H9 (cell line): ENCODE results near the gene PHKG2. TPM values are rescaled to one million over a fixed set of nuclear protein-coding genes. Genes with fewer than 3 reads are reported as not detected.

ENCODE experiments used
- DNase-seq: peaks from one replicate; pipeline ENCODE4 v3.0.0-alpha.2; 2017
- H2AFZ ChIP-seq: one replicate; pipeline ENCODE4 v1.6.1; 2013; ENCODE audit warnings: mild to moderate bottlenecking, low read length, control low read depth, moderate library complexity
- H2AK5ac ChIP-seq: 2 replicates; pipeline ENCODE4 v1.6.1; 2013; ENCODE audit warnings: low read length, control low read depth, mixed read lengths; ENCODE audit not compliant: insufficient read length
- H2BK120ac ChIP-seq: one replicate; pipeline ENCODE4 v1.6.1; 2013; ENCODE audit warnings: low read depth, mild to moderate bottlenecking, low read length, control low read depth, inconsistent platforms; ENCODE audit not compliant: poor library complexity, severe bottlenecking
- H2BK12ac ChIP-seq: 2 replicates; pipeline ENCODE4 v1.6.1; 2013; ENCODE audit warnings: low read length, control low read depth, mixed read lengths, low read depth; ENCODE audit not compliant: insufficient read length
- H2BK15ac ChIP-seq: 2 replicates; pipeline ENCODE4 v1.6.1; 2013; ENCODE audit warnings: low read depth, low read length, control low read depth
- H2BK20ac ChIP-seq: one replicate; pipeline ENCODE4 v1.6.1; 2013; ENCODE audit warnings: low read depth, mild to moderate bottlenecking, low read length, control low read depth, inconsistent platforms; ENCODE audit not compliant: poor library complexity, severe bottlenecking
- H2BK5ac ChIP-seq: 2 replicates; pipeline ENCODE4 v1.6.1; 2013; ENCODE audit warnings: low read length, control low read depth, mixed read lengths; ENCODE audit not compliant: insufficient read length
- H3K14ac ChIP-seq: 2 replicates; pipeline ENCODE4 v1.6.1; 2013; ENCODE audit warnings: low read length, control low read depth; ENCODE audit not compliant: insufficient read depth
- H3K18ac ChIP-seq: 2 replicates; pipeline ENCODE4 v1.6.1; 2013; ENCODE audit warnings: low read depth, mild to moderate bottlenecking, mixed read lengths, low read length, control low read depth; ENCODE audit not compliant: insufficient read length
- H3K23ac ChIP-seq: 2 replicates; pipeline ENCODE4 v1.6.1; 2013; ENCODE audit warnings: low read length, control low read depth, mixed read lengths, low read depth; ENCODE audit not compliant: insufficient read length
- H3K23me2 ChIP-seq: 2 replicates; pipeline ENCODE4 v1.6.1; 2013; ENCODE audit warnings: low read depth, mild to moderate bottlenecking, mixed read lengths, low read length, control low read depth; ENCODE audit not compliant: insufficient read length, poor library complexity, severe bottlenecking
- H3K27ac ChIP-seq: 2 replicates; pipeline ENCODE4 v1.5.1; 2013; ENCODE audit warnings: low read length, control low read depth, mixed read lengths, low read depth; ENCODE audit not compliant: insufficient read length
- H3K27me3 ChIP-seq: 2 replicates; pipeline ENCODE4 v1.6.1; 2013; ENCODE audit warnings: low read length, control low read depth, inconsistent platforms; ENCODE audit not compliant: insufficient read depth
- H3K4ac ChIP-seq: 2 replicates; pipeline ENCODE4 v1.6.1; 2013; ENCODE audit warnings: low read depth, mild to moderate bottlenecking, control low read depth, inconsistent platforms, low read length, moderate library complexity
- H3K4me1 ChIP-seq: 2 replicates; pipeline ENCODE4 v1.6.1; 2013; ENCODE audit warnings: low read length, control low read depth, inconsistent platforms; ENCODE audit not compliant: insufficient read depth
- H3K4me2 ChIP-seq: 2 replicates; pipeline ENCODE4 v1.6.1; 2013; ENCODE audit warnings: low read length, control low read depth, mixed read lengths; ENCODE audit not compliant: insufficient read length, insufficient read depth
- H3K56ac ChIP-seq: 2 replicates; pipeline ENCODE4 v1.6.1; 2013; ENCODE audit warnings: low read depth, mild to moderate bottlenecking, mixed read lengths, low read length, control low read depth; ENCODE audit not compliant: insufficient read length
- H3K79me1 ChIP-seq: 2 replicates; pipeline ENCODE4 v1.6.1; 2013; ENCODE audit warnings: low read depth, mild to moderate bottlenecking, moderate library complexity, low read length, control low read depth, inconsistent platforms; ENCODE audit not compliant: insufficient read depth, poor library complexity, severe bottlenecking
- H3K79me2 ChIP-seq: 2 replicates; pipeline ENCODE4 v1.6.1; 2013; ENCODE audit warnings: low read length, control low read depth, inconsistent platforms; ENCODE audit not compliant: insufficient read depth
- H3K9ac ChIP-seq: 2 replicates; pipeline ENCODE4 v1.6.1; 2013; ENCODE audit warnings: low read length, control low read depth, mixed read lengths; ENCODE audit not compliant: insufficient read length; ENCODE audit errors: extremely low read depth
- H3K9me3 ChIP-seq: one replicate; pipeline ENCODE4 v1.6.1; 2013; ENCODE audit warnings: low read depth, low read length, inconsistent platforms; ENCODE audit not compliant: control insufficient read depth
- H3T11ph ChIP-seq: one replicate; pipeline ENCODE4 v1.6.1; 2013; ENCODE audit warnings: mild to moderate bottlenecking, low read length, control low read depth, inconsistent platforms
- H4K20me1 ChIP-seq: one replicate; pipeline ENCODE4 v1.6.1; 2013; ENCODE audit not compliant: control insufficient read depth, insufficient read length, insufficient read depth
- H4K5ac ChIP-seq: 2 replicates; pipeline ENCODE4 v1.6.1; 2013; ENCODE audit warnings: low read depth, mild to moderate bottlenecking, mixed read lengths, low read length, control low read depth; ENCODE audit not compliant: insufficient read length
- H4K8ac ChIP-seq: replicated peaks from 2 replicates; pipeline ENCODE4 v1.6.1; 2013; ENCODE audit warnings: low read length, control low read depth, mixed read lengths, low read depth; ENCODE audit not compliant: insufficient read length
- H4K91ac ChIP-seq: 2 replicates; pipeline ENCODE4 v1.6.1; 2013; ENCODE audit warnings: low read depth, mild to moderate bottlenecking, moderate library complexity, mixed read lengths, low read length, control low read depth; ENCODE audit not compliant: insufficient read length
- H3K27ac Mint-ChIP-seq, 3 experiments: 2 replicates in 2 of 3; 3 replicates in 1 of 3; pipeline ENCODE4 v1.8.0; 2020 to 2021; ENCODE audit warnings: mixed read lengths in 3 of 3, mild to moderate bottlenecking in 1 of 3, moderate library complexity in 1 of 3
- H3K27me3 Mint-ChIP-seq: 2 replicates; pipeline ENCODE4 v1.8.0; 2021; ENCODE audit warnings: low read depth, mild to moderate bottlenecking, moderate library complexity, mixed read lengths
- H3K36me3 Mint-ChIP-seq, 3 experiments: 2 replicates in 2 of 3; 3 replicates in 1 of 3; pipeline ENCODE4 v1.8.0; 2020 to 2021; ENCODE audit warnings: low read depth in 3 of 3, mixed read lengths in 3 of 3; ENCODE audit not compliant: insufficient read depth in 1 of 3
- H3K4me1 Mint-ChIP-seq, 2 experiments: 2 replicates each; pipeline ENCODE4 v1.8.0; 2020; ENCODE audit warnings: mixed read lengths in 2 of 2
- H3K4me3 Mint-ChIP-seq, 2 experiments: 2 replicates in 1 of 2; 3 replicates in 1 of 2; pipeline ENCODE4 v1.8.0; 2020 to 2021; ENCODE audit warnings: mild to moderate bottlenecking in 2 of 2, mixed read lengths in 2 of 2, moderate library complexity in 1 of 2
- H3K9me3 Mint-ChIP-seq, 2 experiments: 2 replicates in 1 of 2; 3 replicates in 1 of 2; pipeline ENCODE4 v1.8.0; 2020; ENCODE audit warnings: mild to moderate bottlenecking in 2 of 2, mixed read lengths in 2 of 2, moderate library complexity in 1 of 2
- CTCF ChIP-seq: fragments of 200-600 bp; sonication (generic); conservative IDR thresholded peaks from 3 replicates; pipeline ENCODE4 v1.8.0; 2021; ENCODE audit warnings: antibody characterized with exemption, mild to moderate bottlenecking
- WGBS: extraction: QIAGEN DNeasy Blood & Tissue Kit; methylation state at CpG from one replicate; pipeline ENCODE4 v1.1.7; 2013; ENCODE audit warnings: missing lambda C conversion rate, low lambda C conversion rate, mixed read lengths; ENCODE audit not compliant: insufficient read length; ENCODE audit errors: extremely low coverage; 5-methylcytosine and 5-hydroxymethylcytosine counted together
- total RNA-seq: library from RNA; stranded (reverse); gene quantifications from 2 replicates; pipeline ENCODE4 v1.2.1, GENCODE V29; 2021

Gene PHKG2
- total RNA-seq, 1 experiment from 2014 or later, result 46.6 TPM

DNA sequence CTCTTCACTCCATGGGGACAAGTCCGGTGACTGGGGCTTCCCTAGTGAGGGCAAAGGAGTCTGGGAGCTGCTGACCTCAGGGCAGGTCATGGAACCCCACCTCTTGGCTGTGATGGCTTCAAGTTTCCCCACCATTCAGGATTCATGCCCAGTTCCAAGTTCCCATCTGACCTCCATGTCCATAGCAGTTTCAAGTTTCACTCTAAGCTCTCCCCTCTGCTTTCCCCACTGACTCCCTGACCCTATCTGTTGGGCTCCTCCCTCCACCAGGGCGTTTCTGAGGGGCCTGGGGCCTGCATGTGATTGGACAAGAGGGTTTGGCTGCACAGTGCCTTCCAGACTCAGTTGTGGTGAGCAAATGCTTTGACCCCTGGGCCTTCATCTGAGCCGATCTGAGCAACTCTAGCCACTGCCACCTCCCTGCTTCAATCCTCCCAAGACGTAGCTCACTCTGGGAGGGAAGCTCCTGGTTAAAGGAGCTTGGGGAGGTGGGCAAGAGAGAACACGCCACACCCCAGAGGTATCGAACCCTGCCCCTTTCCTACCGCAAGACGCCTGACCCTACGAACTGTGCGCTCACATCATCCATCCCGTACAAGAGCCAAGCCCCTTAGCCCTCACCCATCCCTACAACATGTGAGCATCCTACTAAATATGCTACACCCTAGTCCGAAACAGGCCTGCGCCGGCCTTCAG, 30.5 kb downstream of the PHKG2 start:
- H4K8ac ChIP-seq, result no peak overlapping the region
- H2BK20ac ChIP-seq, result no peak overlapping the region
- DNase-seq, result peak; percentile 65
- H3K36me3 Mint-ChIP-seq, result peaks cover 12 to 36% (median 23%) of the 10 kb centered on the region in 3 experiments; a peak in 6 of 7 replicates
- peak overlapping the region in 1 of 2 experiments; percentile 46; a peak in 2 of 5 replicates for H3K4me3 Mint-ChIP-seq
- H3K4me1 Mint-ChIP-seq, result peaks cover 18 to 24% of the 10 kb centered on the region in 2 experiments
- H2BK15ac ChIP-seq, result no peak overlapping the region
- TF ChIP-seq CTCF, result no peak
- H2BK5ac ChIP-seq, result no peak overlapping the region
- no peaks in the 10 kb centered on the region for H3K79me2 ChIP-seq
- no peak overlapping the region for H3K9ac ChIP-seq
- H3K4me2 ChIP-seq, result no peak overlapping the region
- no peak overlapping the region for H3K18ac ChIP-seq
- H3K27ac ChIP-seq, result no peak overlapping the region
- H3K27me3 ChIP-seq, result no peaks in the 10 kb centered on the region
- H3K23me2 ChIP-seq, result peaks cover 4% of the 10 kb centered on the region
- WGBS, result no CpG with 5 or more reads among the region's 14 CpGs
- no peak overlapping the region for H3K4ac ChIP-seq
- H3K79me1 ChIP-seq, result no peaks in the 10 kb centered on the region
- no peak overlapping the region for H2AK5ac ChIP-seq
- peaks cover 3% of the 10 kb centered on the region for H4K20me1 ChIP-seq
- H4K5ac ChIP-seq, result no peak overlapping the region
- no peak overlapping the region for H4K91ac ChIP-seq
- H3T11ph ChIP-seq, result no peak overlapping the region
- H2AFZ ChIP-seq, result no peak overlapping the region
- H2BK120ac ChIP-seq, result no peak overlapping the region
- H2BK12ac ChIP-seq, result no peak overlapping the region
- H3K23ac ChIP-seq, result no peak overlapping the region
- peaks cover 3% of the 10 kb centered on the region; the same call in 1 of the 2 replicates for H3K27me3 Mint-ChIP-seq
- peak overlapping the region in 2 of 3 experiments; percentile 76 to 88; a peak in 6 of 7 replicates for H3K27ac Mint-ChIP-seq
- no peak overlapping the region for H3K14ac ChIP-seq
- H3K9me3 ChIP-seq, result no peaks in the 10 kb centered on the region
- no peaks in the 10 kb centered on the region for H3K9me3 Mint-ChIP-seq
- no peaks in the 10 kb centered on the region for H3K4me1 ChIP-seq
- H3K56ac ChIP-seq, result no peak overlapping the region
